Astrocyte (in vitro differentiated cells and primary cell): ENCODE measurements around the gene LRRC75A. TPM values are rescaled to one million over a fixed set of nuclear protein-coding genes. Genes with fewer than 3 reads are reported as not detected.
A peak's percentile ranks its signal among the peaks of the same experiment; 100 is the strongest.

ENCODE experiments used
- DNase-seq: peaks from one replicate; pipeline ENCODE4 v3.0.0-alpha.2; 2010; ENCODE audit warnings: low read depth
- FAIRE-seq: peaks from 2 replicates; lab custom pipeline; 2011; peaks lifted over from hg19 to GRCh38; lab: Jason Lieb, UNC
- H2AFZ ChIP-seq: 2 replicates; pipeline ENCODE4 v1.6.0; 2012; ENCODE audit warnings: low read depth, low read length, inconsistent platforms
- H3K27ac ChIP-seq: 2 replicates; pipeline ENCODE4 v1.5.1; 2011; ENCODE audit warnings: low read depth, low read length, inconsistent platforms
- H3K27me3 ChIP-seq: 2 replicates; pipeline ENCODE4 v1.6.0; 2011; ENCODE audit warnings: low read length, inconsistent platforms; ENCODE audit not compliant: insufficient read depth
- H3K36me3 ChIP-seq: 2 replicates; pipeline ENCODE4 v1.5.1; 2011; ENCODE audit warnings: low read length, inconsistent platforms; ENCODE audit not compliant: insufficient read depth
- H3K4me1 ChIP-seq: 2 replicates; pipeline ENCODE4 v1.5.1; 2011; ENCODE audit warnings: low read length, inconsistent platforms; ENCODE audit not compliant: insufficient read depth
- H3K4me2 ChIP-seq: 2 replicates; pipeline ENCODE4 v1.6.0; 2012; ENCODE audit warnings: low read length, inconsistent platforms
- H3K4me3 ChIP-seq: 2 replicates; pipeline ENCODE4 v1.5.1; 2011; ENCODE audit warnings: low read depth, mild to moderate bottlenecking, low read length, inconsistent platforms; ENCODE audit not compliant: insufficient read depth
- H3K79me2 ChIP-seq: 2 replicates; pipeline ENCODE4 v1.6.0; 2012; ENCODE audit warnings: mild to moderate bottlenecking, low read length, inconsistent platforms; ENCODE audit not compliant: insufficient read depth
- H3K9ac ChIP-seq: 2 replicates; pipeline ENCODE4 v1.6.0; 2012; ENCODE audit warnings: mild to moderate bottlenecking, low read length, inconsistent platforms
- H3K9me3 ChIP-seq: 2 replicates; pipeline ENCODE4 v1.5.1; 2012; ENCODE audit warnings: low read depth, mild to moderate bottlenecking, low read length, inconsistent platforms; ENCODE audit not compliant: insufficient read depth
- H4K20me1 ChIP-seq: 2 replicates; pipeline ENCODE4 v1.6.0; 2012; ENCODE audit warnings: low read length, inconsistent platforms; ENCODE audit not compliant: insufficient read depth
- H3K27ac Mint-ChIP-seq: one replicate; pipeline ENCODE4 v1.8.0; 2021; ENCODE audit warnings: mild to moderate bottlenecking, mixed read lengths; ENCODE audit not compliant: unreplicated experiment
- H3K27me3 Mint-ChIP-seq: one replicate; pipeline ENCODE4 v1.8.0; 2021; ENCODE audit warnings: low read depth, mixed read lengths; ENCODE audit not compliant: unreplicated experiment
- H3K36me3 Mint-ChIP-seq: one replicate; pipeline ENCODE4 v1.8.0; 2021; ENCODE audit warnings: low read depth, mixed read lengths; ENCODE audit not compliant: unreplicated experiment
- H3K4me1 Mint-ChIP-seq: one replicate; pipeline ENCODE4 v1.8.0; 2021; ENCODE audit warnings: low read depth, mixed read lengths; ENCODE audit not compliant: unreplicated experiment
- H3K4me3 Mint-ChIP-seq: one replicate; pipeline ENCODE4 v1.8.0; 2021; ENCODE audit warnings: mild to moderate bottlenecking, moderate library complexity, mixed read lengths; ENCODE audit not compliant: unreplicated experiment
- H3K9me3 Mint-ChIP-seq: one replicate; pipeline ENCODE4 v1.8.0; 2021; ENCODE audit warnings: mild to moderate bottlenecking, mixed read lengths; ENCODE audit not compliant: unreplicated experiment
- CTCF ChIP-seq: IDR thresholded peaks from 2 replicates; pipeline ENCODE4 v1.5.1; 2011; ENCODE audit warnings: low read depth, mild to moderate bottlenecking, inconsistent platforms, low read length, moderate library complexity; ENCODE audit not compliant: insufficient read depth
- EZH2 ChIP-seq: IDR thresholded peaks from 2 replicates; pipeline ENCODE4 v1.6.1; 2012; ENCODE audit warnings: mild to moderate bottlenecking, low read length, inconsistent platforms; ENCODE audit not compliant: insufficient read depth
- total RNA-seq: library from RNA; stranded (reverse); gene quantifications from 2 replicates; pipeline ENCODE4 v1.2.1, GENCODE V29; 2021

Gene LRRC75A
- total RNA-seq, 1 donor from 2014 or later = 0.36 TPM

GRCh38 chr17:16472539-16472938 is 19.5 kb downstream of the LRRC75A start:
- Histone ChIP-seq H3K27ac (no peak overlapping the region), H4K20me1 (no peaks in the 10 kb centered on the region), H3K4me1 (peaks cover 7% of the 10 kb centered on the region), H3K4me3 (no peak overlapping the region), H3K4me2 (no peak overlapping the region), H3K79me2 (no peaks in the 10 kb centered on the region), H3K27me3 (peaks cover 2% of the 10 kb centered on the region), H3K9me3 (no peaks in the 10 kb centered on the region), H2AFZ (no peak overlapping the region), H3K9ac (no peak overlapping the region), H3K36me3 (no peaks in the 10 kb centered on the region)
- Mint-ChIP-seq H3K9me3 (no peaks in the 10 kb centered on the region), H3K4me1 (peaks cover 11% of the 10 kb centered on the region), H3K4me3 (no peak overlapping the region), H3K27ac (no peak overlapping the region), H3K36me3 (no peaks in the 10 kb centered on the region), H3K27me3 (peaks cover 37% of the 10 kb centered on the region)
- FAIRE-seq (no peak), DNase-seq (no peak)
- TF ChIP-seq EZH2 = no peak
- TF ChIP-seq CTCF = no peak

GRCh38 chr17:16471295-16471694 is 20.7 kb downstream of the LRRC75A start:
- H3K4me3 Mint-ChIP-seq = no peak overlapping the region
- Histone ChIP-seq H3K79me2 (no peaks in the 10 kb centered on the region), H3K27me3 (peaks cover 2% of the 10 kb centered on the region), H4K20me1 (no peaks in the 10 kb centered on the region), H2AFZ (no peak overlapping the region), H3K4me1 (no peaks in the 10 kb centered on the region), H3K9ac (no peak overlapping the region), H3K36me3 (no peaks in the 10 kb centered on the region), H3K4me3 (no peak overlapping the region), H3K27ac (no peak overlapping the region), H3K4me2 (no peak overlapping the region), H3K9me3 (no peaks in the 10 kb centered on the region)
- FAIRE-seq (no peak), DNase-seq (no peak)
- H3K36me3 Mint-ChIP-seq = peaks cover 5% of the 10 kb centered on the region
- peaks cover 4% of the 10 kb centered on the region for H3K4me1 Mint-ChIP-seq
- H3K27me3 Mint-ChIP-seq = peaks cover 43% of the 10 kb centered on the region
- TF ChIP-seq CTCF (no peak), EZH2 (no peak)
- no peaks in the 10 kb centered on the region for H3K9me3 Mint-ChIP-seq
- H3K27ac Mint-ChIP-seq = no peak overlapping the region

- no peak overlapping the region for H3K27ac ChIP-seq
- peak overlapping the region; percentile 45 for H2AFZ ChIP-seq
- FAIRE-seq = no peak
- peaks cover 2% of the 10 kb centered on the region for H4K20me1 ChIP-seq
- no peak overlapping the region for H3K4me3 ChIP-seq
- H3K36me3 ChIP-seq = no peaks in the 10 kb centered on the region
- H3K27me3 Mint-ChIP-seq = peaks cover 43% of the 10 kb centered on the region
- no peak overlapping the region for H3K9ac ChIP-seq
- H3K9me3 Mint-ChIP-seq = no peaks in the 10 kb centered on the region
- no peak for DNase-seq
- H3K36me3 Mint-ChIP-seq = peaks cover 5% of the 10 kb centered on the region
- H3K4me2 ChIP-seq = peak overlapping the region; percentile 36
- peaks cover 4% of the 10 kb centered on the region for H3K4me1 Mint-ChIP-seq
- no peaks in the 10 kb centered on the region for H3K4me1 ChIP-seq
- H3K79me2 ChIP-seq = no peaks in the 10 kb centered on the region
- peaks cover 2% of the 10 kb centered on the region for H3K27me3 ChIP-seq
- no peaks in the 10 kb centered on the region for H3K9me3 ChIP-seq
- no peak overlapping the region for H3K4me3 Mint-ChIP-seq
- no peak overlapping the region for H3K27ac Mint-ChIP-seq
- TF ChIP-seq EZH2 (no peak), CTCF (no peak)
Measured at GRCh38 chr17:16470265-16470664, 21.7 kb downstream of the LRRC75A start.
